ENCODE measurements around the gene HEXB. TPM values are rescaled to one million over a fixed set of nuclear protein-coding genes. Genes with fewer than 3 reads are reported as not detected.
"Not testable (repeated sequence)": the region's sequence is repeated elsewhere in the genome, so short reads cannot be mapped to it uniquely, and the experiment has no call there.

The HEXB gene
- total and polyA plus RNA-seq, 12 donors, result 68.7 to 225 (median 111) TPM

GRCh38 chr5:74736759-74737158 is 51.7 kb downstream of the HEXB start:
- H3K9me3 ChIP-seq, result no peaks in the 10 kb centered on the region
- no peak overlapping the region for H3K27ac ChIP-seq
- DNase-seq, result no peak
- intact Hi-C loops (cut with DNase I), result no loop called here
- peaks cover 0 to 99% (median 33%) of the 10 kb centered on the region in 9 donors for H3K36me3 ChIP-seq
- no peak for TF ChIP-seq CTCF (IDR thresholded peaks at IDR 0.05)
- ATAC-seq, result no peak
- H3K27me3 ChIP-seq, result no peaks in the 10 kb centered on the region
- no peaks in the 10 kb centered on the region for H3K4me1 ChIP-seq
- H3K4me3 ChIP-seq, result no peak overlapping the region
- WGBS, 2 donors, result 89 to 95% methylated on average over 6 of the region's 6 CpGs

- no peak overlapping the region for H3K4me3 ChIP-seq
- intact Hi-C loops (cut with DNase I), result no loop called here
- WGBS, 2 donors, result 97 to 100% methylated on average over 4 of the region's 4 CpGs
- H3K9me3 ChIP-seq, result no peaks in the 10 kb centered on the region
- no peak for DNase-seq
- H3K27ac ChIP-seq, result no peak overlapping the region
- no peak for TF ChIP-seq CTCF (IDR thresholded peaks at IDR 0.05)
- ATAC-seq, result no peak
- peaks cover 0 to 100% (median 29%) of the 10 kb centered on the region in 9 donors for H3K36me3 ChIP-seq
- H3K27me3 ChIP-seq, result no peaks in the 10 kb centered on the region
- no peaks in the 10 kb centered on the region for H3K4me1 ChIP-seq
These were observed 53.4 kb downstream of the HEXB start for GRCh38 chr5:74738406-74738805.

GRCh38 chr5:74748742-74749141 is 63.7 kb downstream of the HEXB start:
- DNase-seq; H3K4me1 ChIP-seq; H3K4me3 ChIP-seq; H3K27me3 ChIP-seq; ATAC-seq; H3K9me3 ChIP-seq; H3K27ac ChIP-seq; intact Hi-C loops (cut with DNase I): not testable (repeated sequence)
- H3K36me3 ChIP-seq, result peaks cover 0 to 99% (median 46%) of the 10 kb centered on the region in 9 donors
- WGBS, 2 donors, result 95% methylated on average over 4 of the region's 4 CpGs

GRCh38 chr5:74761241-74761640 is 76.2 kb downstream of the HEXB start:
- intact Hi-C loops (cut with DNase I), result loop anchor here in 6 of 10 donors (10.0 kb wide), 5 partner anchors 76 to 1196 kb away; partner anchors contain the start of genes ANKRA2 (in 1 of the 6), HEXB (in 1 of the 6) and UTP15 (in 1 of the 6)
- Histone ChIP-seq H3K27ac (no peak overlapping the region), H3K4me1 (peaks cover 5 to 52% (median 21%) of the 10 kb centered on the region in 9 donors), H3K9me3 (peaks cover 0 to 8% (median 0%) of the 10 kb centered on the region in 11 donors), H3K36me3 (peaks cover 0 to 79% (median 37%) of the 10 kb centered on the region in 9 donors), H3K27me3 (no peaks in the 10 kb centered on the region), H3K4me3 (no peak overlapping the region)
- WGBS, 2 donors, result 79 to 81% methylated on average over 1 of the region's 1 CpG
- TF ChIP-seq CTCF (IDR thresholded peaks at IDR 0.05), result no peak
- ATAC-seq, result no peak
- no peak for DNase-seq

- peaks cover 0 to 66% (median 23%) of the 10 kb centered on the region in 9 donors for H3K36me3 ChIP-seq
- H3K4me1 ChIP-seq, result peaks cover 5 to 53% (median 22%) of the 10 kb centered on the region in 9 donors
- H3K9me3 ChIP-seq, result no peaks in the 10 kb centered on the region
- no peak overlapping the region for H3K27ac ChIP-seq
- no peak for DNase-seq
- TF ChIP-seq CTCF (IDR thresholded peaks at IDR 0.05), result no peak
- WGBS, 2 donors, result 94 to 96% methylated on average over 2 of the region's 2 CpGs
- H3K27me3 ChIP-seq, result no peaks in the 10 kb centered on the region
- no peak overlapping the region for H3K4me3 ChIP-seq
- ATAC-seq, result no peak
- intact Hi-C loops (cut with DNase I), result loop anchor here in 6 of 10 donors (10.0 kb wide), 5 partner anchors 78 to 1198 kb away; partner anchors contain the start of genes ANKRA2 (in 1 of the 6), HEXB (in 1 of the 6) and UTP15 (in 1 of the 6)
These were observed 77.6 kb downstream of the HEXB start for GRCh38 chr5:74762599-74762998.

All from heart right ventricle (tissue), 16 donors.